CD4-positive, CD25-positive, alpha-beta regulatory T cell (primary cell): ENCODE data around the gene MCRS1. TPM values are rescaled to one million over a fixed set of nuclear protein-coding genes. Genes with fewer than 3 reads are reported as not detected.
A peak's percentile ranks its signal among the peaks of the same experiment; 100 is the strongest.
"Not testable (repeated sequence)": the region's sequence is repeated elsewhere in the genome, so short reads cannot be mapped to it uniquely, and the experiment has no call there.

Source experiments
- ATAC-seq, 2 donors: fragments of 150-1000 bp; cut with Tn5 transposase; one replicate each; pipeline ENCODE4 v1.10.0; 2021; ENCODE audit warnings: low read depth in 2 of 2, moderate number of reproducible peaks in 2 of 2, moderate library complexity in 1 of 2
- DNase-seq, 3 donors: peaks; one replicate each; pipeline versions ENCODE4 v3.0.0 to v3.0.0-alpha.2; 2012 to 2022; ENCODE audit warnings: mixed read lengths in 1 of 3
- H3K27ac ChIP-seq: one replicate; pipeline ENCODE4 v1.7.0; 2013; ENCODE audit warnings: mild to moderate bottlenecking, low read length; ENCODE audit not compliant: insufficient read depth, poor library complexity, severe bottlenecking
- H3K27me3 ChIP-seq: one replicate; pipeline ENCODE4 v1.7.0; 2013; ENCODE audit warnings: low read length; ENCODE audit not compliant: control insufficient read depth, insufficient read depth
- H3K36me3 ChIP-seq: one replicate; pipeline ENCODE4 v1.7.0; 2013; ENCODE audit warnings: mild to moderate bottlenecking, low read length, moderate library complexity; ENCODE audit not compliant: control insufficient read depth, insufficient read depth
- H3K4me1 ChIP-seq: 2 replicates; pipeline ENCODE4 v1.7.0; 2013; ENCODE audit warnings: mild to moderate bottlenecking, low read length; ENCODE audit not compliant: insufficient read depth, control insufficient read depth, poor library complexity, severe bottlenecking
- H3K4me3 ChIP-seq: one replicate; pipeline ENCODE4 v1.7.0; 2013; ENCODE audit warnings: low read depth, mild to moderate bottlenecking, low read length, moderate library complexity
- H3K9me3 ChIP-seq, 2 experiments: 1 replicate in 1 of 2; 2 replicates in 1 of 2; pipeline ENCODE4 v1.7.0; 2013; ENCODE audit warnings: low read length in 2 of 2, mild to moderate bottlenecking in 1 of 2, moderate library complexity in 1 of 2; ENCODE audit not compliant: control insufficient read depth in 2 of 2
- H3K27ac Mint-ChIP-seq, 3 donors: one replicate each; pipeline ENCODE4 v1.8.0; 2020 to 2022; ENCODE audit warnings: mild to moderate bottlenecking in 3 of 3, mixed read lengths in 3 of 3, moderate library complexity in 2 of 3
- H3K27me3 Mint-ChIP-seq: one replicate; pipeline ENCODE4 v1.8.0; 2022; ENCODE audit warnings: mild to moderate bottlenecking, mixed read lengths
- H3K36me3 Mint-ChIP-seq: one replicate; pipeline ENCODE4 v1.8.0; 2020; ENCODE audit warnings: mixed read lengths
- H3K4me1 Mint-ChIP-seq, 4 donors: one replicate each; pipeline ENCODE4 v1.8.0; 2020 to 2022; ENCODE audit warnings: mixed read lengths in 4 of 4, mild to moderate bottlenecking in 1 of 4
- H3K4me3 Mint-ChIP-seq, 4 donors: one replicate each; pipeline ENCODE4 v1.8.0; 2020 to 2022; ENCODE audit warnings: mild to moderate bottlenecking in 4 of 4, mixed read lengths in 4 of 4, moderate library complexity in 3 of 4
- H3K9me3 Mint-ChIP-seq, 7 donors: one replicate each; pipeline ENCODE4 v1.8.0; 2020 to 2022; ENCODE audit warnings: mixed read lengths in 7 of 7, mild to moderate bottlenecking in 3 of 7, moderate library complexity in 2 of 7
- polyA plus RNA-seq, 4 donors: library from polyadenylated mRNA; unstranded; fragments of 300-500 nt; fragmentation: Illumina TruSeq; gene quantifications; one replicate each; pipeline ENCODE4 v1.2.3, GENCODE V29; 2021
- total RNA-seq: library from RNA; stranded (reverse); gene quantifications from one replicate; pipeline ENCODE4 v1.2.3, GENCODE V29; 2022

Gene MCRS1, protein sequence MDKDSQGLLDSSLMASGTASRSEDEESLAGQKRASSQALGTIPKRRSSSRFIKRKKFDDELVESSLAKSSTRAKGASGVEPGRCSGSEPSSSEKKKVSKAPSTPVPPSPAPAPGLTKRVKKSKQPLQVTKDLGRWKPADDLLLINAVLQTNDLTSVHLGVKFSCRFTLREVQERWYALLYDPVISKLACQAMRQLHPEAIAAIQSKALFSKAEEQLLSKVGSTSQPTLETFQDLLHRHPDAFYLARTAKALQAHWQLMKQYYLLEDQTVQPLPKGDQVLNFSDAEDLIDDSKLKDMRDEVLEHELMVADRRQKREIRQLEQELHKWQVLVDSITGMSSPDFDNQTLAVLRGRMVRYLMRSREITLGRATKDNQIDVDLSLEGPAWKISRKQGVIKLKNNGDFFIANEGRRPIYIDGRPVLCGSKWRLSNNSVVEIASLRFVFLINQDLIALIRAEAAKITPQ
- total RNA-seq (72.8 TPM), polyA plus RNA-seq (10 to 100 TPM; 62.8 to 81.0 (median 67.8) TPM)

- Mint-ChIP-seq H3K27me3 (no peaks in the 10 kb centered on the region), H3K36me3 (peaks cover 14% of the 10 kb centered on the region), H3K4me1 (peaks cover 11 to 72% (median 39%) of the 10 kb centered on the region in 4 donors), H3K9me3 (no peaks in the 10 kb centered on the region), H3K4me3 (peak within 1 kb of the TSS; percentile 97 to 100 (median 98)), H3K27ac (peak within 1 kb of the TSS; percentile 97 to 99 (median 99))
- DNase-seq (peak; percentile 86 to 96 (median 93)), ATAC-seq (peak; percentile 86 to 87)
- Histone ChIP-seq H3K36me3 (peaks cover 17% of the 10 kb centered on the region), H3K4me3 (peak within 1 kb of the TSS; percentile 96), H3K27me3 (no peaks in the 10 kb centered on the region), H3K9me3 (no peaks in the 10 kb centered on the region), H3K4me1 (peaks cover 60% of the 10 kb centered on the region), H3K27ac (peak within 1 kb of the TSS; percentile 93)
Measured at GRCh38 chr12:49567611-49568441, at the start of gene MCRS1. MCRS1 (minus strand) TSS chr12:49568142; CDS start chr12:49566731, 1,411 bp downstream.

GRCh38 chr12:49616533-49617219 lies 48.7 kb upstream of the MCRS1 start:
- no peak for ATAC-seq

GRCh38 chr12:49615725-49616124 lies 47.8 kb upstream of the MCRS1 start:
- Histone ChIP-seq H3K36me3 (no peaks in the 10 kb centered on the region), H3K27ac (no peak overlapping the region), H3K9me3 (no peaks in the 10 kb centered on the region), H3K27me3 (peaks cover 20% of the 10 kb centered on the region), H3K4me1 (no peaks in the 10 kb centered on the region), H3K4me3 (no peak overlapping the region)
- Mint-ChIP-seq H3K4me1 (peaks cover 0 to 15% (median 9%) of the 10 kb centered on the region in 4 donors), H3K4me3 (no peak overlapping the region), H3K9me3 (peaks cover 0 to 6% (median 0%) of the 10 kb centered on the region in 7 donors), H3K27ac (no peak overlapping the region), H3K36me3 (no peaks in the 10 kb centered on the region), H3K27me3 (peaks cover 38% of the 10 kb centered on the region)
- no peak for ATAC-seq
- no peak for DNase-seq

More at GRCh38 chr12:49616533-49617219, 48.7 kb upstream of the MCRS1 start:
- H3K27me3 Mint-ChIP-seq: peaks cover 42% of the 10 kb centered on the region
- H3K9me3 Mint-ChIP-seq: peaks cover 0 to 6% (median 0%) of the 10 kb centered on the region in 7 donors
- no peak overlapping the region for H3K27ac Mint-ChIP-seq
- H3K27ac ChIP-seq: no peak overlapping the region
- peaks cover 20% of the 10 kb centered on the region for H3K27me3 ChIP-seq
- peaks cover 4 to 21% (median 17%) of the 10 kb centered on the region in 4 donors for H3K4me1 Mint-ChIP-seq
- no peaks in the 10 kb centered on the region for H3K36me3 ChIP-seq
- H3K4me3 ChIP-seq: no peak overlapping the region
- H3K4me3 Mint-ChIP-seq: no peak overlapping the region
- H3K36me3 Mint-ChIP-seq: no peaks in the 10 kb centered on the region
- no peak for DNase-seq
- peaks cover 6% of the 10 kb centered on the region for H3K4me1 ChIP-seq
- no peaks in the 10 kb centered on the region for H3K9me3 ChIP-seq

DNA sequence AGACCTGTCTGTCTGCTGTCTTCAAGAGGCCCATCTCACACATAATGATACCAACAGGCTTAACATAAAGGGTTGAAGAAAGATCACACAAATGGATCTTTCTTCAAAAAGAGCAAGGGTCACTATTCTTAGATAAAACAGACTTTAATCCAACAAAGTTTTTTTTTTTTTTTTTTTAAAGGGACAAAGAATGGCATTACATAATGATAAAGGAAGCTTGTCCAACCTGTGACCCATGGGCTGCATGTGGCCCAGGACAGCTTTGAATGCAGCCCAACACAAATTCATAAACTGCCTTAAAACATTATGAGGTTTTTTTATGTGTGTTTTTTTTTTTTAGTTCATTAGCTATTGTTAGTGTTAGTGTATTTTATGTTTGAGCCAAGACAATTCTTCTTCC lies 44.3 kb upstream of the MCRS1 start:
- peaks cover 0 to 7% (median 0%) of the 10 kb centered on the region in 7 donors for H3K9me3 Mint-ChIP-seq
- no peaks in the 10 kb centered on the region for H3K36me3 ChIP-seq
- H3K27ac Mint-ChIP-seq: no peak overlapping the region
- no peak overlapping the region for H3K4me3 Mint-ChIP-seq
- DNase-seq (no peak), ATAC-seq (no peak)
- no peaks in the 10 kb centered on the region for H3K4me1 ChIP-seq
- H3K4me3 ChIP-seq: no peak overlapping the region
- peaks cover 7% of the 10 kb centered on the region for H3K27me3 ChIP-seq
- H3K36me3 Mint-ChIP-seq: no peaks in the 10 kb centered on the region
- no peaks in the 10 kb centered on the region for H3K9me3 ChIP-seq
- H3K4me1 Mint-ChIP-seq: peaks cover 0 to 10% (median 2%) of the 10 kb centered on the region in 4 donors
- H3K27ac ChIP-seq: no peak overlapping the region
- peaks cover 33% of the 10 kb centered on the region for H3K27me3 Mint-ChIP-seq

DNA sequence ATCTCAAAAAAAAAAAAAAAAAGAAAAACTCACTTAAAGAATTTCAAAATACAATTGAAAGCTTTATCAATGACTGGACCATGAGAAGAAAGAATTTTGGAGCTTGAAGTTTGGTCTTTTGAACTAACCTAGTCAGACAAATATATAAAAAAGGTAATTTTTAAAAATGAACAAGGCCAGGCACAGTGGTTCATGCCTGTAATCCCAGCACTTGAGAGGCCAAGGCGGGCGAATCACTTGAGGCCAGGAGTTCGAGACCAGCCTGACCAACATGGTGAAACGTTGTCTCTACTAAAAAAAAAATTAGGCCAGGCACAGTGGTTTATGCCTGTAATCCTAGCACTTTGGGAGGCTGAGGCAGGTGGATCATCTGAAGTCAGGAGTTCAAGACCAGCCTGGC lies 42.8 kb upstream of the MCRS1 start:
- not testable (repeated sequence) for H3K4me1 ChIP-seq, H3K4me1 Mint-ChIP-seq, H3K9me3 Mint-ChIP-seq, H3K4me3 ChIP-seq, H3K9me3 ChIP-seq, H3K36me3 Mint-ChIP-seq, H3K27me3 ChIP-seq, H3K36me3 ChIP-seq, DNase-seq, H3K4me3 Mint-ChIP-seq, ATAC-seq, H3K27ac ChIP-seq, H3K27ac Mint-ChIP-seq
- peaks cover 31% of the 10 kb centered on the region for H3K27me3 Mint-ChIP-seq

DNA sequence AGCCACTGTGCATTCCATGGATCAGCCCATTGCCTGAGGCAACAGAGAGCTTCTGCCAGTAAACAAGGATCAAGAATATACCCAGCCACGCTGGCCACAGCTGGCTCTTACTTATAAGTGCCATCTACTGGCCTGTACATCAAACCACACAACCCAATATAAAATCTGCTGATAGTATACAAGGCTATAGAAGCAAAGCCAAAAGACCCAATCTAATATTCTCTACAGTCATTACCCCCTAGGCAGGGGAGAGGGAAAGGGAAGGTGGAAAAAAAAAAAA lies 41.9 kb upstream of the MCRS1 start:
- no peaks in the 10 kb centered on the region for H3K9me3 ChIP-seq
- H3K4me1 ChIP-seq: no peaks in the 10 kb centered on the region
- no peak overlapping the region for H3K27ac ChIP-seq
- Mint-ChIP-seq H3K27ac (no peak overlapping the region), H3K9me3 (peaks cover 0 to 7% (median 0%) of the 10 kb centered on the region in 7 donors), H3K4me3 (no peak overlapping the region), H3K27me3 (peaks cover 26% of the 10 kb centered on the region), H3K4me1 (peaks cover 0 to 10% (median under 1%) of the 10 kb centered on the region in 4 donors), H3K36me3 (no peaks in the 10 kb centered on the region)
- ATAC-seq (no peak), DNase-seq (no peak)
- H3K27me3 ChIP-seq: peaks cover 4% of the 10 kb centered on the region
- H3K4me3 ChIP-seq: no peak overlapping the region
- no peaks in the 10 kb centered on the region for H3K36me3 ChIP-seq

- no peak for ATAC-seq
- peaks cover 0 to 7% (median under 1%) of the 10 kb centered on the region in 4 donors for H3K4me1 Mint-ChIP-seq
- Histone ChIP-seq H3K4me1 (no peaks in the 10 kb centered on the region), H3K27me3 (peaks cover 2% of the 10 kb centered on the region), H3K4me3 (no peak overlapping the region), H3K9me3 (no peaks in the 10 kb centered on the region), H3K36me3 (no peaks in the 10 kb centered on the region), H3K27ac (no peak overlapping the region)
- no peaks in the 10 kb centered on the region for H3K36me3 Mint-ChIP-seq
- peaks cover 26% of the 10 kb centered on the region for H3K27me3 Mint-ChIP-seq
- H3K4me3 Mint-ChIP-seq: no peak overlapping the region
- no peak for DNase-seq
- peaks cover 0 to 7% (median 0%) of the 10 kb centered on the region in 7 donors for H3K9me3 Mint-ChIP-seq
- H3K27ac Mint-ChIP-seq: no peak overlapping the region
Measured at GRCh38 chr12:49609059-49609874, 41.3 kb upstream of the MCRS1 start.
